HepG2 (cell line): ENCODE data around the gene USF2. TPM values are rescaled to one million over a fixed set of nuclear protein-coding genes. Genes with fewer than 3 reads are reported as not detected.

Experiments
- ERF ChIP-seq: IDR thresholded peaks from 2 replicates; pipeline ENCODE4 v1.6.1; 2018; ENCODE audit warnings: missing biosample characterization, missing genetic modification reagents
- NCOR1 ChIP-seq: fragments of 200-600 bp; sonication (generic); IDR thresholded peaks from 2 replicates; pipeline ENCODE4 v1.7.0; 2017; ENCODE audit warnings: antibody characterized with exemption, low read length, borderline replicate concordance
- POLR2AphosphoS2 ChIP-seq: IDR thresholded peaks from 2 replicates; pipeline ENCODE4 v1.6.1; 2011; ENCODE audit warnings: low read depth, low read length, improper control_type of control experiment
- PRPF4 ChIP-seq: fragments of 200-400 bp; formaldehyde crosslinking; IDR thresholded peaks from 2 replicates; pipeline ENCODE4 v1.6.1; 2016; ENCODE audit warnings: low read length, low read depth; ENCODE audit not compliant: poor library complexity, severe bottlenecking
- RAD21 ChIP-seq: fragments of 450-650 bp; formaldehyde crosslinking; IDR thresholded peaks from 2 replicates; pipeline ENCODE4 v1.5.0; 2020; ENCODE audit warnings: mild to moderate bottlenecking
- ZNF143 ChIP-seq: sonication (generic); formaldehyde crosslinking; IDR thresholded peaks from 2 replicates; pipeline ENCODE4 v1.4.0; 2020; ENCODE audit warnings: missing genetic modification reagents
- ZNF180 ChIP-seq: sonication (generic); formaldehyde crosslinking; IDR thresholded peaks from 2 replicates; pipeline ENCODE4 v1.4.0; 2020; ENCODE audit warnings: low read depth, missing genetic modification reagents, borderline replicate concordance
- ZNF292 ChIP-seq: sonication (generic); formaldehyde crosslinking; IDR thresholded peaks from 2 replicates; pipeline ENCODE4 v1.8.1; 2022; ENCODE audit warnings: mild to moderate bottlenecking, low read depth, missing genetic modification reagents, borderline replicate concordance
- ZNF7 ChIP-seq: IDR thresholded peaks from 2 replicates; pipeline ENCODE4 v1.6.1; 2016; ENCODE audit warnings: missing biosample characterization, missing genetic modification reagents
- ZNF878 ChIP-seq: sonication (generic); formaldehyde crosslinking; IDR thresholded peaks from 2 replicates; pipeline ENCODE4 v1.8.1; 2023; ENCODE audit warnings: mild to moderate bottlenecking, missing genetic modification reagents, moderate library complexity
- polyA plus RNA-seq, 8 experiments: library from polyadenylated mRNA; depleted of rRNA in 3 of 8; stranded (reverse) in 7 of 8; unstranded in 1 of 8; fragments of >200 nt; fragmentation: Illumina TruSeq in 4 of 8; extraction: Trizol in 4 of 8; gene quantifications; 2 replicates each; pipeline versions ENCODE4 v1.2.1 to v1.2.3, GENCODE V29; 2011 to 2016; ENCODE audit warnings: low read depth in 4 of 8, missing spikeins in 1 of 8, mixed read lengths in 1 of 8; ENCODE audit not compliant: insufficient read depth in 1 of 8
- total RNA-seq, 5 experiments: library from RNA; depleted of rRNA; stranded (reverse); fragments of >200 nt; fragmentation: Illumina TruSeq; extraction: Trizol; gene quantifications; 2 replicates each; pipeline ENCODE4 v1.2.3, GENCODE V29; 2016; ENCODE audit warnings: low read depth in 1 of 5
- TF ChIP-seq, protein P1 (sequence below): fragments of 450-650 bp; IDR thresholded peaks from 2 replicates; pipeline ENCODE4 v1.6.1; 2017; ENCODE audit warnings: mild to moderate bottlenecking
- TF ChIP-seq, protein P2 (sequence below): sonication (generic); formaldehyde crosslinking; IDR thresholded peaks from 2 replicates; pipeline ENCODE4 v1.5.0; 2020; ENCODE audit warnings: mild to moderate bottlenecking, missing genetic modification reagents
- TF ChIP-seq, protein P3 (sequence below): IDR thresholded peaks from 2 replicates; pipeline ENCODE4 v1.6.1; 2012; ENCODE audit warnings: low read depth, low read length, improper control_type of control experiment
- TF ChIP-seq, protein P4 (sequence below): IDR thresholded peaks from 2 replicates; pipeline ENCODE4 v1.6.1; 2016; ENCODE audit warnings: low read depth
- TF ChIP-seq, protein P5 (sequence below): sonication (generic); formaldehyde crosslinking; IDR thresholded peaks from 2 replicates; pipeline ENCODE4 v1.4.0; 2020; ENCODE audit warnings: missing genetic modification reagents
- TF ChIP-seq, protein P6 (sequence below): sonication (generic); formaldehyde crosslinking; IDR thresholded peaks from 2 replicates; pipeline ENCODE4 v1.4.0; 2020; ENCODE audit warnings: missing genetic modification reagents
- TF ChIP-seq, protein P7 (sequence below): sonication (generic); formaldehyde crosslinking; IDR thresholded peaks from 2 replicates; pipeline ENCODE4 v1.4.0; 2020; ENCODE audit warnings: missing genetic modification reagents

Gene USF2
- total and polyA plus RNA-seq, 2 of the 13 experiments (the other 11 are each of a cell fraction or from before 2014, with no cell fraction given) = 54.9 to 106 TPM

DNA sequence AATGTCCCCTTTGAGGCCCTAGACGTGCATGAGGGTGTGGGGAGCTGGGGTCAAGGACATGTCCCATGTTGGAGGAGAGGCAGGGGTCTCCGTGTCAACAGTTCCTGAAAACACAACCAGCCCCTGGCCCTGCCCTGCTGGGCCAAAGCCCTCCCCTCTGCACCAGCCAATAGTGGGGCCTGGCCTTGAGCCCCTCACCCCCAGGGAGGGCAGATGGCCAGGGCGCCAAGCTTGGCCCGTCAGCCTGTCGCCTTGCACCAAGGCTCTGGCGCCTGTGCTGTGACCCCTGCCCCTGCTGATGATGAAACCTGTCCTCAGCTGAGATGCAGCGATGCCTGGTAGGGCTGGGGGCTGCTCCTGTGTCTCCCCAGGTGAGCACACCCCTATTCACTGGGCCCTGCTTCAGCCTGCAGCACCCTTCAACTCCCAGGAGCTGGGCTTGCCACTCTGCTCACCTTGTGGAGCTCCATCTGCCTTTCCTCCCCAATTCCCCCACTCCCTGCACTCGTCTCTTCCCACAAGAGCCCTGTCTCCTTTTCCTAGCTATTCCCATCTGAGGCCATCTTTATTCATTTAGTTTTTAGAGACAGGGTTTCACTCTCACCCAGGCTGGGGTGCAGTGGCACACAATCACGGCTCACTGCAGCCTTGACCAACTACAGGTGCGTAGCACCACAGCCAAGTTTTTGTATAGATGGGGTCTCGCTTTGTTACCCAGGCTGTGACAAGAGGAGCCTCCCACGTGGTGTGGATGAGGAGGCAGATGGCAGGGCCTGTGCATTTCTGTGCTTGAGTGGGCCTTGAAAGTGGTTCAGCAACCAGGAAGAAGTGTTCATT, 11.4 kb downstream of the USF2 start (continued):
- TF ChIP-seq, protein P1, sequence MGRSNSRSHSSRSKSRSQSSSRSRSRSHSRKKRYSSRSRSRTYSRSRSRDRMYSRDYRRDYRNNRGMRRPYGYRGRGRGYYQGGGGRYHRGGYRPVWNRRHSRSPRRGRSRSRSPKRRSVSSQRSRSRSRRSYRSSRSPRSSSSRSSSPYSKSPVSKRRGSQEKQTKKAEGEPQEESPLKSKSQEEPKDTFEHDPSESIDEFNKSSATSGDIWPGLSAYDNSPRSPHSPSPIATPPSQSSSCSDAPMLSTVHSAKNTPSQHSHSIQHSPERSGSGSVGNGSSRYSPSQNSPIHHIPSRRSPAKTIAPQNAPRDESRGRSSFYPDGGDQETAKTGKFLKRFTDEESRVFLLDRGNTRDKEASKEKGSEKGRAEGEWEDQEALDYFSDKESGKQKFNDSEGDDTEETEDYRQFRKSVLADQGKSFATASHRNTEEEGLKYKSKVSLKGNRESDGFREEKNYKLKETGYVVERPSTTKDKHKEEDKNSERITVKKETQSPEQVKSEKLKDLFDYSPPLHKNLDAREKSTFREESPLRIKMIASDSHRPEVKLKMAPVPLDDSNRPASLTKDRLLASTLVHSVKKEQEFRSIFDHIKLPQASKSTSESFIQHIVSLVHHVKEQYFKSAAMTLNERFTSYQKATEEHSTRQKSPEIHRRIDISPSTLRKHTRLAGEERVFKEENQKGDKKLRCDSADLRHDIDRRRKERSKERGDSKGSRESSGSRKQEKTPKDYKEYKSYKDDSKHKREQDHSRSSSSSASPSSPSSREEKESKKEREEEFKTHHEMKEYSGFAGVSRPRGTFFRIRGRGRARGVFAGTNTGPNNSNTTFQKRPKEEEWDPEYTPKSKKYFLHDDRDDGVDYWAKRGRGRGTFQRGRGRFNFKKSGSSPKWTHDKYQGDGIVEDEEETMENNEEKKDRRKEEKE = no peak
- TF ChIP-seq ZNF7 (CRISPR knock-in tag) (no peak), ZNF180 (CRISPR knock-in tag) (no peak), POLR2AphosphoS2 (no peak), ZNF143 (CRISPR knock-in tag) (no peak), ZNF878 (CRISPR knock-in tag) (no peak), PRPF4 (no peak), NCOR1 (peak; percentile 88; the same call in 1 of the 2 replicates), RAD21 (CRISPR knock-in tag) (peak; percentile 69), ZNF292 (CRISPR knock-in tag) (peak; percentile 89), ERF (CRISPR knock-in tag) (no peak)
- TF ChIP-seq, protein P2, sequence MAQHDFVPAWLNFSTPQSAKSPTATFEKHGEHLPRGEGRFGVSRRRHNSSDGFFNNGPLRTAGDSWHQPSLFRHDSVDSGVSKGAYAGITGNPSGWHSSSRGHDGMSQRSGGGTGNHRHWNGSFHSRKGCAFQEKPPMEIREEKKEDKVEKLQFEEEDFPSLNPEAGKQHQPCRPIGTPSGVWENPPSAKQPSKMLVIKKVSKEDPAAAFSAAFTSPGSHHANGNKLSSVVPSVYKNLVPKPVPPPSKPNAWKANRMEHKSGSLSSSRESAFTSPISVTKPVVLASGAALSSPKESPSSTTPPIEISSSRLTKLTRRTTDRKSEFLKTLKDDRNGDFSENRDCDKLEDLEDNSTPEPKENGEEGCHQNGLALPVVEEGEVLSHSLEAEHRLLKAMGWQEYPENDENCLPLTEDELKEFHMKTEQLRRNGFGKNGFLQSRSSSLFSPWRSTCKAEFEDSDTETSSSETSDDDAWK (CRISPR knock-in tag) = no peak
- TF ChIP-seq, protein P3, sequence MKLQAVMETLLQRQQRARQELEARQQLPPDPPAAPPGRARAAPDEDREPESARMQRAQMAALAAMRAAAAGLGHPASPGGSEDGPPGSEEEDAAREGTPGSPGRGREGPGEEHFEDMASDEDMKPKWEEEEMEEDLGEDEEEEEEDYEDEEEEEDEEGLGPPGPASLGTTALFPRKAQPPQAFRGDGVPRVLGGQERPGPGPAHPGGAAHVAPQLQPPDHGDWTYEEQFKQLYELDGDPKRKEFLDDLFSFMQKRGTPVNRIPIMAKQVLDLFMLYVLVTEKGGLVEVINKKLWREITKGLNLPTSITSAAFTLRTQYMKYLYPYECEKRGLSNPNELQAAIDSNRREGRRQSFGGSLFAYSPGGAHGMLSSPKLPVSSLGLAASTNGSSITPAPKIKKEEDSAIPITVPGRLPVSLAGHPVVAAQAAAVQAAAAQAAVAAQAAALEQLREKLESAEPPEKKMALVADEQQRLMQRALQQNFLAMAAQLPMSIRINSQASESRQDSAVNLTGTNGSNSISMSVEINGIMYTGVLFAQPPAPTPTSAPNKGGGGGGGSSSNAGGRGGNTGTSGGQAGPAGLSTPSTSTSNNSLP = no peak
- TF ChIP-seq, protein P4, sequence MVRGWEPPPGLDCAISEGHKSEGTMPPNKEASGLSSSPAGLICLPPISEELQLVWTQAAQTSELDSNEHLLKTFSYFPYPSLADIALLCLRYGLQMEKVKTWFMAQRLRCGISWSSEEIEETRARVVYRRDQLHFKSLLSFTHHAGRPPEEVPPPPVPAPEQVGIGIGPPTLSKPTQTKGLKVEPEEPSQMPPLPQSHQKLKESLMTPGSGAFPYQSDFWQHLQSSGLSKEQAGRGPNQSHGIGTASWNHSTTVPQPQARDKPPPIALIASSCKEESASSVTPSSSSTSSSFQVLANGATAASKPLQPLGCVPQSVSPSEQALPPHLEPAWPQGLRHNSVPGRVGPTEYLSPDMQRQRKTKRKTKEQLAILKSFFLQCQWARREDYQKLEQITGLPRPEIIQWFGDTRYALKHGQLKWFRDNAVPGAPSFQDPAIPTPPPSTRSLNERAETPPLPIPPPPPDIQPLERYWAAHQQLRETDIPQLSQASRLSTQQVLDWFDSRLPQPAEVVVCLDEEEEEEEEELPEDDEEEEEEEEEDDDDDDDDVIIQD = no peak
- TF ChIP-seq, protein P5, sequence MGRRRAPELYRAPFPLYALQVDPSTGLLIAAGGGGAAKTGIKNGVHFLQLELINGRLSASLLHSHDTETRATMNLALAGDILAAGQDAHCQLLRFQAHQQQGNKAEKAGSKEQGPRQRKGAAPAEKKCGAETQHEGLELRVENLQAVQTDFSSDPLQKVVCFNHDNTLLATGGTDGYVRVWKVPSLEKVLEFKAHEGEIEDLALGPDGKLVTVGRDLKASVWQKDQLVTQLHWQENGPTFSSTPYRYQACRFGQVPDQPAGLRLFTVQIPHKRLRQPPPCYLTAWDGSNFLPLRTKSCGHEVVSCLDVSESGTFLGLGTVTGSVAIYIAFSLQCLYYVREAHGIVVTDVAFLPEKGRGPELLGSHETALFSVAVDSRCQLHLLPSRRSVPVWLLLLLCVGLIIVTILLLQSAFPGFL (CRISPR knock-in tag) = no peak
- TF ChIP-seq, protein P6, sequence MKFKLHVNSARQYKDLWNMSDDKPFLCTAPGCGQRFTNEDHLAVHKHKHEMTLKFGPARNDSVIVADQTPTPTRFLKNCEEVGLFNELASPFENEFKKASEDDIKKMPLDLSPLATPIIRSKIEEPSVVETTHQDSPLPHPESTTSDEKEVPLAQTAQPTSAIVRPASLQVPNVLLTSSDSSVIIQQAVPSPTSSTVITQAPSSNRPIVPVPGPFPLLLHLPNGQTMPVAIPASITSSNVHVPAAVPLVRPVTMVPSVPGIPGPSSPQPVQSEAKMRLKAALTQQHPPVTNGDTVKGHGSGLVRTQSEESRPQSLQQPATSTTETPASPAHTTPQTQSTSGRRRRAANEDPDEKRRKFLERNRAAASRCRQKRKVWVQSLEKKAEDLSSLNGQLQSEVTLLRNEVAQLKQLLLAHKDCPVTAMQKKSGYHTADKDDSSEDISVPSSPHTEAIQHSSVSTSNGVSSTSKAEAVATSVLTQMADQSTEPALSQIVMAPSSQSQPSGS (CRISPR knock-in tag) = peak; percentile 61; the same call in 1 of the 2 replicates
- TF ChIP-seq, protein P7, sequence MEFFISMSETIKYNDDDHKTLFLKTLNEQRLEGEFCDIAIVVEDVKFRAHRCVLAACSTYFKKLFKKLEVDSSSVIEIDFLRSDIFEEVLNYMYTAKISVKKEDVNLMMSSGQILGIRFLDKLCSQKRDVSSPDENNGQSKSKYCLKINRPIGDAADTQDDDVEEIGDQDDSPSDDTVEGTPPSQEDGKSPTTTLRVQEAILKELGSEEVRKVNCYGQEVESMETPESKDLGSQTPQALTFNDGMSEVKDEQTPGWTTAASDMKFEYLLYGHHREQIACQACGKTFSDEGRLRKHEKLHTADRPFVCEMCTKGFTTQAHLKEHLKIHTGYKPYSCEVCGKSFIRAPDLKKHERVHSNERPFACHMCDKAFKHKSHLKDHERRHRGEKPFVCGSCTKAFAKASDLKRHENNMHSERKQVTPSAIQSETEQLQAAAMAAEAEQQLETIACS (CRISPR knock-in tag) = no peak
